Measurements from ENCODE around the gene MSL1.

DNA sequence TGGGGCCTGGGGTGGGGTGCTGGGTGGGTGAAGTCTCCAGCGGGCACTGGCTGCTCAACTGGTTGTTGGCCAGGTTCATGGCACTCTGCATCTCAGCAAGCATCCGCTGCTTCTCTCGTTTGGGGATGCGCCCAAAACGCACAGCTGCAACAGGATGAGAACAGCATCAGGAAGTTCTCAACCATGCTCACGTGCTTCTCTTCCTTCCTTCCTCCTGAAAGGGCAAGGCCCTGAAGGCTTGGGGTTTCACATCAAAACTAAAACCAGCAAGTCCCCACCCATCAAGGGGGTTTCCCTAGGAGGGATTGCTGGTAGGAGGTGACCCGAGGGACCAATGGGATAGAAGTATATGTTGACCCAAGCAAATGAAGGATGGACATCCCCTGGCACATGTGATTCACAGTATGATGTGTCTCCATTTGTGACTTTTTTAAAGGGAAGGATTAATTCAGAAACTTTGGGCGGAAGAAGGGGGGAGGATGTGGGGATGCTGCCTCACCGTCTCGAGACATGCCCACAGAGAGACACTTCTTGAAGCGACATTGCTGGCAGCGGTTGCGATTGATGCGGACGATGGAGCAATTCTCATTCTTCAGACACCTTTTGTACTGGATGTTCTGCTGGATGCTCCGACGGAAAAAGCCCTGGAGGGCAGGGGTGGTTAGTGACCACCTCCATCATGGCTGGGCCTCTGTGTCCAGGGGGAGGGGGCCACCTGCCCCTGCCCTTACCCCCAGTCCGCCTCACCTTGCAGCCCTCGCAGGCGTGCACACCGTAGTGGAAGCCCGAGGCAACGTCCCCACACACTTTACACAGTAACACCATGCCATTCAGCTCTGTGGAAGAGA, 25.6 kb upstream of the MSL1 start:
- TF ChIP-seq FOXK2 (IDR thresholded peaks at IDR 0.05) (no peak), ARNT (IDR thresholded peaks at IDR 0.05) (no peak), FOXM1 (IDR thresholded peaks at IDR 0.05; ENCODE audit: borderline replicate concordance) (no peak), FOXA1 (IDR thresholded peaks at IDR 0.05) (no peak), TARDBP (IDR thresholded peaks at IDR 0.05) (no peak), SP1 (IDR thresholded peaks at IDR 0.05) (no peak), CTBP1 (IDR thresholded peaks at IDR 0.05; ENCODE audit: borderline replicate concordance) (no peak), SUZ12 (IDR thresholded peaks at IDR 0.05) (no peak), ELF4 (IDR thresholded peaks at IDR 0.05) (no peak), ZNF384 (IDR thresholded peaks at IDR 0.05) (no peak), HDGF (IDR thresholded peaks at IDR 0.05; ENCODE audit: borderline replicate concordance) (no peak), NFRKB (IDR thresholded peaks at IDR 0.05) (no peak)

Data from HEK293T (cell line).